Measurements from ENCODE around the gene SKIL.

GRCh38 chr3:170391108-170391507, 33.6 kb downstream of the SKIL start:
- TF ChIP-seq CEBPB (IDR thresholded peaks at IDR 0.05): no peak
- no peak for TF ChIP-seq REST (IDR thresholded peaks at IDR 0.05; ENCODE audit: low read depth)
- no peak for TF ChIP-seq FOXM1 (IDR thresholded peaks at IDR 0.05; ENCODE audit: borderline replicate concordance, low read depth)
- no peak for TF ChIP-seq RAD21 (IDR thresholded peaks at IDR 0.05; ENCODE audit: low read depth)
- no peak for TF ChIP-seq TAF1 (IDR thresholded peaks at IDR 0.05; ENCODE audit: low read depth)
- no peak for TF ChIP-seq YY1 (IDR thresholded peaks at IDR 0.05; ENCODE audit: low read depth)
